Adrenal gland (tissue), 12 donors: Measurements from ENCODE around the gene LDB3. TPM values are rescaled to one million over a fixed set of nuclear protein-coding genes. Genes with fewer than 3 reads are reported as not detected.
A peak's percentile ranks its signal among the peaks of the same experiment; 100 is the strongest.

Experiments
- DNase-seq, 7 donors: peaks; one replicate each; pipeline ENCODE4 v3.0.0-alpha.2; 2019 to 2020
- H3K27ac ChIP-seq, 5 donors: fragments of 200-600 bp; sonication (generic) in 4 of 5; 1 replicate in 3 of 5; 2 replicates in 2 of 5; pipeline versions ENCODE4 v1.5.1 to v1.8.0; 2016 to 2020; ENCODE audit warnings: mild to moderate bottlenecking in 1 of 5
- H3K27me3 ChIP-seq: fragments of 200-600 bp; 2 replicates; pipeline ENCODE4 v1.8.0; 2021
- H3K36me3 ChIP-seq, 2 donors: fragments of 200-600 bp; replicated peaks in 1 of 2; 1 replicate in 1 of 2; 2 replicates in 1 of 2; pipeline versions ENCODE4 v1.5.1 to v1.8.0; 2018 to 2022
- H3K4me1 ChIP-seq, 2 donors: fragments of 200-600 bp; replicated peaks in 1 of 2; 1 replicate in 1 of 2; 2 replicates in 1 of 2; pipeline versions ENCODE4 v1.5.1 to v1.8.0; 2018 to 2021
- H3K4me3 ChIP-seq, 4 donors: fragments of 200-600 bp; sonication (generic) in 3 of 4; one replicate each; pipeline ENCODE4 v1.5.1; 2016 to 2018
- H3K9me3 ChIP-seq, 3 donors: fragments of 200-600 bp; sonication (generic) in 1 of 3; replicated peaks in 1 of 3; 1 replicate in 2 of 3; 2 replicates in 1 of 3; pipeline versions ENCODE4 v1.5.1 to v1.8.0; 2016 to 2021
- CTCF ChIP-seq, 6 experiments: fragments of 450-650 bp in 4 of 6; fragments of 200-600 bp in 2 of 6; sonication (generic) in 1 of 6; IDR thresholded peaks; 1 replicate in 5 of 6; 2 replicates in 1 of 6; pipeline versions ENCODE4 v1.5.1 to v1.8.0; 2016 to 2021; ENCODE audit warnings: antibody characterized with exemption in 6 of 6, mild to moderate bottlenecking in 2 of 6, moderate library complexity in 1 of 6
- POLR2A ChIP-seq, 2 donors: fragments of 450-650 bp; IDR thresholded peaks; one replicate each; pipeline ENCODE4 v1.6.1; 2017; ENCODE audit warnings: antibody characterized with exemption in 2 of 2, mild to moderate bottlenecking in 2 of 2, moderate library complexity in 1 of 2
- WGBS, 4 donors: extraction: QIAGEN DNeasy Blood & Tissue Kit in 2 of 4; methylation state at CpG; one replicate each; pipeline versions ENCODE4 v1.1.5 to v1.1.7; 2013 to 2017; 5-methylcytosine and 5-hydroxymethylcytosine counted together
- intact Hi-C, 2 donors: fragments of 100-400 bp; cut with DNase I; formaldehyde crosslinking; loops; one replicate each; pipeline versions ENCODE4 v1.14.1 to v1.15.0; 2022 to 2023
- polyA plus RNA-seq, 3 donors: library from polyadenylated mRNA; stranded (reverse); fragments of 200-250 nt in 2 of 3; fragments of 350-450 nt in 1 of 3; fragmentation: Illumina TruSeq in 1 of 3; extraction: RNeasy Lipid Tissue Mini Kit (QIAGEN cat#74804) in 1 of 3; gene quantifications; one replicate each; pipeline ENCODE4 v1.2.3, GENCODE V29; 2013 to 2014
- total RNA-seq, 9 donors: library from RNA; depleted of rRNA in 4 of 9; stranded (reverse); fragments of >200 nt in 4 of 9; fragments of 120-200 nt in 1 of 9; fragmentation: NEBNext Ultra II Directional in 1 of 9; extraction: Animal tissue kit (Norgen Biotek cat#: 25700) in 1 of 9; gene quantifications; one replicate each; pipeline versions ENCODE4 v1.1.0 to v1.2.4, GENCODE V29; 2013 to 2023
- donor health status: healthy with polysubstance abuse.
- donor health status: Bipolar disorder and iron deficiency.
- donor health status: DM: yes; HTN: yes; CAD: no.
- donor health status: DM: no; HTN: no; CAD: no.
- donor health status: DM: no; HTN: no; CAD: no.
- donor health status: DM: yes; HTN: yes; CAD: no.

LDB3 gene
- total and polyA plus RNA-seq, 12 donors: 0.14 to 2.7 (median 0.36) TPM

DNA sequence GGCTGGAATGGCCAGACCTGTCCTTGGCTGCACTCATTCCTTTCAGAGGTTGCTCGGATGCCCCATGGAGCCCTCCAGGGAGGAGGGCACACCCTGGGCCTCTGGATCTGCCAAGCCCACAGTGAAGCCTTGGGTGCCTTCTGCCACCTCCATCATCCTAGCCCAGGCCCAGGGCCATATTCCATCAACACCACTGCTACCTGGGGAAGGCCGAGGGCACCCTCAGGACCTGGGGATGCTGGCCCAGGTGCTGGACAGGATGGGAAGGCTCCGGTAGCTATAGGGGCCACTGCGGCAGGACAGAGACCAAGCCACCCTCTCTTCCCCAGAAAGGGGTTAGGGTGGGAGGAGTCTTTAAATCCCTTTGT, 13.2 kb upstream of the LDB3 start:
- Histone ChIP-seq H3K4me1 (no peaks in the 10 kb centered on the region), H3K4me3 (no peak overlapping the region), H3K27me3 (no peaks in the 10 kb centered on the region), H3K36me3 (no peaks in the 10 kb centered on the region), H3K9me3 (no peaks in the 10 kb centered on the region), H3K27ac (no peak overlapping the region)
- WGBS, 4 donors: 88 to 93% (median 91%) methylated on average over 2 to 4 of the region's 4 CpGs
- no peak for TF ChIP-seq POLR2A (IDR thresholded peaks at IDR 0.05)
- no peak for TF ChIP-seq CTCF (IDR thresholded peaks at IDR 0.05)
- DNase-seq: peak in 3 of 7 donors; percentile 9 to 20 (median 13)
- intact Hi-C loops: no loop called here

DNA sequence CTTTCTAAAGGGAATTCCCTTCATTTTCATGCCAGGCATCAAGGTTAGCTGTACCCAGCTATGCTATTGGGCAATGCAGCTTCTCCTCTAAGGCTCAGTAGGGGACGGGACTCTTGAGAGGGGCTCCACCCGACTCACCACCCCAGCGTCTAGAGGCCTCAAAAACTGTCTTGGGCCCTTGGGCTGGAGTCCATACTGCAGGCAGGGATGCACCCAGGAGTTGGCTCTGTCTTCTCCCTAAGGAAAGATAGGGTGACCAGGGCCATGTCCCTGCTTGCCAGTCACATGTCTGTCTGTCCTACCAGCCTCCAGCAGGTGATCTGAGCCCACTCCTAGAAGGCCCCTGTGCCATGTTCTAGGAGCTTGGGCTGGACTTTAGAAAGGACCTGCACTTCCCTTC, 12.7 kb upstream of the LDB3 start:
- peak in 3 of 7 donors; percentile 5 to 12 (median 5) for DNase-seq
- Histone ChIP-seq H3K4me3 (no peak overlapping the region), H3K27ac (no peak overlapping the region), H3K36me3 (no peaks in the 10 kb centered on the region), H3K4me1 (no peaks in the 10 kb centered on the region), H3K9me3 (no peaks in the 10 kb centered on the region), H3K27me3 (no peaks in the 10 kb centered on the region)
- intact Hi-C loops: no loop called here
- 88 to 100% (median 97%) methylated on average over 3 of the region's 3 CpGs for WGBS, 4 donors
- TF ChIP-seq CTCF (IDR thresholded peaks at IDR 0.05) (no peak), POLR2A (IDR thresholded peaks at IDR 0.05) (no peak)

- H3K27ac ChIP-seq: no peak overlapping the region
- peak in 2 of 7 donors; percentile 7 to 8 for DNase-seq
- intact Hi-C loops: no loop called here
- 85 to 93% (median 90%) methylated on average over 8 of the region's 8 CpGs for WGBS, 4 donors
- H3K4me3 ChIP-seq: no peak overlapping the region
- TF ChIP-seq POLR2A (IDR thresholded peaks at IDR 0.05) (no peak), CTCF (IDR thresholded peaks at IDR 0.05) (no peak)
- H3K4me1 ChIP-seq: peaks cover 0 to 10% of the 10 kb centered on the region in 2 donors
- H3K27me3 ChIP-seq: no peaks in the 10 kb centered on the region
- H3K36me3 ChIP-seq: no peaks in the 10 kb centered on the region
- H3K9me3 ChIP-seq: no peaks in the 10 kb centered on the region
Observed at GRCh38 chr10:86657011-86657395, 11.3 kb upstream of the LDB3 start.

- Histone ChIP-seq H3K9me3 (no peaks in the 10 kb centered on the region), H3K4me3 (no peak overlapping the region), H3K36me3 (no peaks in the 10 kb centered on the region), H3K4me1 (peaks cover 0 to 11% of the 10 kb centered on the region in 2 donors), H3K27me3 (no peaks in the 10 kb centered on the region), H3K27ac (no peak overlapping the region)
- TF ChIP-seq CTCF (IDR thresholded peaks at IDR 0.05): no peak
- peak in 4 of 7 donors; percentile 6 to 18 (median 9) for DNase-seq
- intact Hi-C loops: no loop called here
- 70 to 80% (median 74%) methylated on average over 17 to 19 of the region's 19 CpGs for WGBS, 4 donors
Observed at GRCh38 chr10:86657396-86658011, 10.8 kb upstream of the LDB3 start.
